HUDEP-2 (cell line): ENCODE results near the gene SORD.
A peak's percentile ranks its signal among the peaks of the same experiment; 100 is the strongest.
"Not testable (repeated sequence)": the region's sequence is repeated elsewhere in the genome, so short reads cannot be mapped to it uniquely, and the experiment has no call there.

Experiments used
- DNase-seq, 76 experiments: peaks; one replicate each; lab custom pipeline; 2025; ENCODE audit not compliant: unreplicated experiment in 76 of 76; lab: John Stamatoyannopoulos, UW

SORD gene

GRCh38 chr15:45058690-45059675 lies 36.0 kb downstream of the SORD start:
- DNase-seq = not testable (repeated sequence)

- not testable (repeated sequence) for DNase-seq
Measured at GRCh38 chr15:45062301-45062700, 39.3 kb downstream of the SORD start.

DNA sequence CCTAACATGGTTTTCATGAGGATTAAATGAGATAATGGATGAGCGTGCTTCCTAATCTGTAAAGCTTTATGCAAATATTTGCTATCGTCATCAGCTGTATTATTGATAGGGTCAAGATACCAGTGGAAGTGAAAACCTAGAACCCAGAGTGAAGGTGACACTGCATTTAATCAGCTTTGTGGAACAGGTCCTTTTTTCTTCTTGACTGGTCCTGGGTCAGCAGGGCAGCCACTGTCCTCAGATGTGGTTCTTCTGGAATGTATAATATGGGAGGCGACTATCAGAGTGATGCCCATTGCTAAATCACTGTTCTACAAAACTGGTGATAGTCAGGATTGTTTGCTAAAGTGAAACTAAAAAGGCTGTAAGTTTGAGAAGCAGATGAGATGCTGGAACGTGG lies 41.4 kb downstream of the SORD start:
- DNase-seq = no peak

DNA sequence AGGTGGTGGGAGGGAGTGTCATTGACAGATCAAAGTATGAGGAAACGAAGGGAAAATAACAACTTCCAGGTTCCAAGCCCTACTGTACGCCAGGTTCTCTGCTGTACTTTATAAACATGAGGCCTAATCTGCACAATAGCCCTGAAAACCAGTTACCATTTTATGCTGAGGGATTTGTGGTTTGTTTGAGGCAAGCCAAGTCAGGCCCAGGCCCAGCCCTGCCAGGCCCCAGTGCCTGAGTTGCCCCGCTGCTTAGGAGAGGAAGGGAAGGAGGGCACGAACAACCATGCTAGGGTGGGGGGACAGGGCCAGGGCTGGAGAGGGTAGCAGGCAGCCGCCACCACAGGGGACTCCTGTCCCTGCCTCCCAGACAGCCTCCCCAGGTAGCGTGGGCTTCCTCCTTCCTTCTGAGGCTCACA lies 47.0 kb downstream of the SORD start:
- not testable (repeated sequence) for DNase-seq

DNA sequence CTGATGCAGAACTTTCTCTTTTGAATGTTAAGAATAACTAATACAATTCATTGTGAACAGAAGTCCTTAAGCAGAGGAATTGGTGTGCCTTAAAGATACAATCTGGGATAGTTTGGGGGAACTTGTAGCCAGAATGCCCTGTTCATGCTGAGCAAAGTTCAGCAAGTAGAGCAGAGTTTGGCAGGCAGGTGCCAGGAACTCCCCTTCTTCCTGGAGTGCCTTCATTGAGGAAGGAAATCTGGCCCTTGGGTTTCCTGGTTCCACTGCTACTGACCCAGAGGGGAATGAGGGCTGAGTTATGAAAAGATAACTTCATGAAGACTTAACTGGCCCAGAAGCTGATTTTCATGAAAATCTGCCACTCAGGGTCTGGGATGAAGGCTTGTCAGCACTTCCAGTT lies 50.6 kb downstream of the SORD start:
- not testable (repeated sequence) for DNase-seq

GRCh38 chr15:45075440-45076320 lies 52.7 kb downstream of the SORD start:
- not testable (repeated sequence) for DNase-seq

DNA sequence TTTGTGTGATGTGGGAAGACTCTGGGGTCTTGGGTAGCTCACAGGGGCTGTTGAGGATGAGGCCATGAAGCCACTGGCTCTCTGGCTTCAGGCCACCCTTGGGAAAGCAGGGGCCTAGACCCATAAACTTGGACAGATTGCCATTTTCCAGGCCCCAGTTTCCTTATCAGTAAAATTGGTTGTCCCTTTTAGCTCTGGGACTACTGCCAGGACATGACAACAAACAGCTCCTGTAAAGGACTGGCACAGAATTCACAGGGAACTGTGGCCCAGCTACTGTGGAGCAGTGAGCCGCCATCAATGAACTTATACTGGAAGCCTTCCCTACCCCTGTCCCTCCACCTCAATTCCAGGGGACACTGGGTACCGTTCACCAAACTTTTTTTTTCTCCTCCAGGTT lies 54.4 kb downstream of the SORD start:
- DNase-seq = peak in 12 of 76 experiments; percentile 1 to 25 (median 10)

DNA sequence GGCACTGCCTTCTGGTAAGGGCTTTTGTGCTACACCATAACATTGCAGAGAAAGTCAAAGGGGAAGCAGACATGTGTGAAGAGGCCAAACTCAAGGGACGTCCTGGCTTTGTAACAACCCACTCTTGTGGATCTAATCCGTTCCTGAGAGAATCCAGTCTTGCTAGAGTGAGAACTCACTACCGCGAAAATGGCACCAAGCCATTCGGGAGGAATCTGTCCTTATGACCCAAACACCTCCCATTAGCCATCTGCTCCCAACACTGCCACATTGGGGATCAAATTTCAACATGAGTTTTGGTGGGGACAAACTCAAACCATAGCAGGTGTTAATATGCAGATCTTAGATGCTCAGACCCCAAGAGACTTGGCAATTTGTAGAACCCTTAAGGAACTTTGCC lies 56.2 kb downstream of the SORD start:
- not testable (repeated sequence) for DNase-seq

- DNase-seq = not testable (repeated sequence)
Measured at GRCh38 chr15:45079628-45080246, 56.7 kb downstream of the SORD start.

DNA sequence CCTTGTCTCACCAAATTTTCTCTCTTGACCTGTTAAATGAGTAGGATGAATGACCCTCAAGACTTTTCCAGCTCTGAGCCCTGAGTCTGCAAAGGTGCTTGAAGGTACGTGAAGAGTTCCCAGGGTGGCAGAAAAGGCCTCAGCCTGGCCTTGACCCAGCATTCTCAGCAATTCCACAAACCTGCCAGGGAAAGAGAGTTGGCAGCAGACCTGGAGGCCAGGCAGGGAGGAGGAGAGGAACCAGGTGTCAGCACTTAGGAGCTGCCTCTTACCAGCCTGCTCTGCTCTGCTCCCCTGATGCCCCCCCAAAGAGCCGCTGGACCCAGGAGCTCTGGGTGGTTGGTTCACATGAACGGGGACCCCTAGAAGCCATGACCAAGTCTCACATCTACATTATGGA lies 57.6 kb downstream of the SORD start:
- not testable (repeated sequence) for DNase-seq

GRCh38 chr15:45082412-45082811 lies 59.4 kb downstream of the SORD start:
- DNase-seq = not testable (repeated sequence)

- no peak for DNase-seq
Measured at GRCh38 chr15:45083223-45083622, 60.2 kb downstream of the SORD start.

DNA sequence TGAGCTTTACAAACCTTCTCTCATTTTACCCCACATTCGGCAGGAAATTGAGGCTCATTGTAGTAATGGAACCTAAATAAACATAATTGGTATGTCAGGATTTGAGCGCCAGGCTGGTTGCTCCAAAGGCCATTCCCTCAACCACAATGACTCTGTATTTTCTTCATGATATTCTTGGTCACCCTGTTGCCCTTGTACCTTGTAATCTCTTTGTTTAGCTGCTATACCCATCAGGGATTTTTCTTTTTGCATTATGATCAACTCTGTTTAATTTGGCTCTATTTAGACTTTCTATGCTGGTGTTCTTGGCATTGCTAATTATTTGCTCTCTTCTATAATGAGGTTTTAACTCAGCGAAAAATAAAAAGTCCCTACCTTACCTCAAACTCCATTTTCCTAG lies 61.2 kb downstream of the SORD start:
- DNase-seq = no peak

GRCh38 chr15:45087513-45087912 lies 64.5 kb downstream of the SORD start:
- no peak for DNase-seq

DNA sequence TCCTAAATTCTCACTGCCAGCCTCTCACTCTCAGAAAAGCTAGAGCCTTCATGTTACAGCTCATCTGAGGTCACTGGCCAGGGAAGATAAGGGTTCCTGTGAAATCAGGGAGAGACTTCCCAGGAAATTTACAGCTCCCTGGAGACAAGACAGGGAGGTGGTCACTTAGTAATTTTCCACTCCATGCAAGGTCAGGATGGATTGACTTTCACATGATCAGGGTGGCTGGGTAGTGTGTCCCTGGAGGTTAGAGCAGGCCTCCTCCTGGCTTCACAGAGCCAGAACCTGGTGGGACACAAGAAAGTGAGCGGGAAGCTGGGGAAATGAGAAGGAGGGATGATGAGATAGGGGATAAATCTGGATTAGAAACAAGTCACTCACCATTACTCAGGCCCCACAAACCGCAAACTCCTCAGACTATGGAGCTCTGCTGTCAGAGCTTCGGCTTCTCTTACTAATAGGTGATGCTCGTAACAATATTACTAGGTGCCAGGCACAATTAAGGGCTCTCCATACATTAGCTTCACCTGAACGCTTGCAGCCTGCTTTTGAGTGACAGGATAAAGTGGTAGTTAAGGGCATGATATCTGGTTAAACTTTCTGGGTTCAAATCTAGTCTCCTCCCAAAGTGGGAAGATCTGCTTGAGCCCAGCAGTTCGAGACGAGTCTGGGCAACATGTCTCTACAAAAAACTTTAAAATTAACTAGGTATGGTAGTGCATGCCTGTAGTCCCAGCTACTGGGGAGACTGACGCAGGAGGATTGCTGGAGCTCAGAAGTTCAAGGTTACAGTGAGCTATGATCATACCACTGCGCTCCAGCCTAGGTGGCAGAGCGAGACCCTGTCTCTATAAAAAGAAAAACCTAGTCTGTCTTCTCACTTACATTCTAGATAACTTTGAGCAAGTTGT lies 66.1 kb downstream of the SORD start:
- DNase-seq = no peak

GRCh38 chr15:45089712-45090373 lies 66.8 kb downstream of the SORD start:
- DNase-seq = peak in 1 of 76 experiments; percentile 3

- no peak for DNase-seq
Measured at GRCh38 chr15:45091161-45091560, 68.2 kb downstream of the SORD start.

GRCh38 chr15:45091576-45091975 lies 68.6 kb downstream of the SORD start:
- no peak for DNase-seq

DNA sequence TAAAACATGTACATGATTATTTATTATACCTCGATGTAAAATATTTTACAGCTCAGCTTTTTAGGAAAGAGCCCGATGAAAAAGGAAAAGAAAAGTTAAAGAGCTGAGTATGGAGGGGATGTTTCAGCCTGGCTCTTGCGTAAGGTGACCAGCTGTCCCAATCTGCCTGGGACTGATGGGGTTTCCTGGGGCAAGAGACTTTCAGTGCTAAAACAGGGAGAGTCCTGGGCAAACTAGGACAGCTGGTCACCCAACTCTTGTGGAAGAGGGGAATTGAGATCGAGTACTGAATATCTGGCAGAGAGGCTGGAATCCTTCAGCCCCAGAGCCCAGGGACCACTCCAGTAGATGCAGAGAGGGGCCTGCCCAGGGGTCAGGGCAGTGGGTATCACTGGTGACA lies 70.0 kb downstream of the SORD start:
- no peak for DNase-seq
